Testis (tissue), 2 donors: ENCODE data around the gene CCSER1.

Source experiments
- CTCF ChIP-seq, 3 experiments: fragments of 450-650 bp in 2 of 3; fragments of 200-600 bp in 1 of 3; sonication (generic) in 1 of 3; IDR thresholded peaks; one replicate each; pipeline ENCODE4 v1.5.1; 2016 to 2019; ENCODE audit warnings: antibody characterized with exemption in 3 of 3, mild to moderate bottlenecking in 2 of 3, moderate library complexity in 1 of 3
- POLR2A ChIP-seq: fragments of 450-650 bp; IDR thresholded peaks from one replicate; pipeline ENCODE4 v1.6.1; 2017; ENCODE audit warnings: antibody characterized with exemption, mild to moderate bottlenecking, moderate library complexity

GRCh38 chr4:91611782-91612181 lies 1484.6 kb downstream of the CCSER1 start:
- TF ChIP-seq CTCF (IDR thresholded peaks at IDR 0.05) (no peak), POLR2A (no peak)
